Thyroid gland (tissue), 4 donors: ENCODE data around the gene ACVR1. TPM values are rescaled to one million over a fixed set of nuclear protein-coding genes. Genes with fewer than 3 reads are reported as not detected.

Experiments
- DNase-seq, 2 donors: peaks; one replicate each; pipeline ENCODE4 v3.0.0-alpha.2; 2019
- H3K27ac ChIP-seq, 3 donors: fragments of 200-600 bp; sonication (generic); 1 replicate in 2 of 3; 2 replicates in 1 of 3; pipeline ENCODE4 v1.5.1; 2016 to 2019; ENCODE audit warnings: mild to moderate bottlenecking in 1 of 3, moderate library complexity in 1 of 3
- H3K27me3 ChIP-seq: fragments of 200-600 bp; sonication (generic); one replicate; pipeline ENCODE4 v1.5.1; 2019
- H3K36me3 ChIP-seq, 2 donors: fragments of 200-600 bp; sonication (generic); one replicate each; pipeline ENCODE4 v1.5.1; 2016 to 2019
- H3K4me1 ChIP-seq, 2 donors: fragments of 200-600 bp; sonication (generic); one replicate each; pipeline ENCODE4 v1.5.1; 2017 to 2019
- H3K4me3 ChIP-seq, 3 donors: fragments of 200-600 bp; sonication (generic); replicated peaks in 1 of 3; 1 replicate in 2 of 3; 2 replicates in 1 of 3; pipeline ENCODE4 v1.5.1; 2016; ENCODE audit warnings: mild to moderate bottlenecking in 1 of 3
- H3K9me3 ChIP-seq: fragments of 200-600 bp; sonication (generic); one replicate; pipeline ENCODE4 v1.5.1; 2017
- CTCF ChIP-seq, 6 experiments: fragments of 200-600 bp in 3 of 6; fragments of 450-650 bp in 3 of 6; sonication (generic) in 3 of 6; IDR thresholded peaks; one replicate each; pipeline ENCODE4 v1.5.1; 2016 to 2019; ENCODE audit warnings: antibody characterized with exemption in 6 of 6, mild to moderate bottlenecking in 2 of 6, inconsistent platforms in 1 of 6, moderate library complexity in 1 of 6
- POLR2A ChIP-seq, 2 donors: fragments of 450-650 bp; IDR thresholded peaks; one replicate each; pipeline ENCODE4 v1.6.1; 2017; ENCODE audit warnings: antibody characterized with exemption in 2 of 2, mild to moderate bottlenecking in 2 of 2, moderate library complexity in 1 of 2
- WGBS, 2 donors: methylation state at CpG; one replicate each; pipeline ENCODE4 v1.1.5; 2017; 5-methylcytosine and 5-hydroxymethylcytosine counted together
- intact Hi-C: fragments of 100-400 bp; cut with DNase I; formaldehyde crosslinking; loops from one replicate; pipeline ENCODE4 v1.15.1; 2023
- total RNA-seq, 4 donors: library from RNA; depleted of rRNA; stranded (reverse); fragments of >200 nt; gene quantifications; one replicate each; pipeline ENCODE4 v1.2.3, GENCODE V29; 2016

The ACVR1 gene
- total RNA-seq, 4 donors from 2014 or later: 42.7 to 55.8 (median 46.3) TPM

- no peaks in the 10 kb centered on the region for H3K36me3 ChIP-seq
- DNase-seq: no peak
- 96 to 100% methylated on average over 4 of the region's 4 CpGs for WGBS, 2 donors
- no peak for TF ChIP-seq POLR2A (IDR thresholded peaks at IDR 0.05)
- TF ChIP-seq CTCF (IDR thresholded peaks at IDR 0.05): no peak
- intact Hi-C loops: no loop called here
- no peaks in the 10 kb centered on the region for H3K27me3 ChIP-seq
- H3K9me3 ChIP-seq: no peaks in the 10 kb centered on the region
- H3K4me3 ChIP-seq: no peak overlapping the region
- no peak overlapping the region for H3K27ac ChIP-seq
- H3K4me1 ChIP-seq: peaks cover 0 to 9% of the 10 kb centered on the region in 2 donors
Observed at GRCh38 chr2:157905092-157905491, 29.0 kb upstream of the ACVR1 start.

GRCh38 chr2:157903626-157904025 is 27.5 kb upstream of the ACVR1 start:
- intact Hi-C loops: no loop called here
- 81 to 96% methylated on average over 5 of the region's 5 CpGs for WGBS, 2 donors
- no peak for DNase-seq
- Histone ChIP-seq H3K4me1 (peaks cover 0 to 9% of the 10 kb centered on the region in 2 donors), H3K4me3 (no peak overlapping the region), H3K36me3 (no peaks in the 10 kb centered on the region), H3K27ac (no peak overlapping the region), H3K27me3 (no peaks in the 10 kb centered on the region), H3K9me3 (no peaks in the 10 kb centered on the region)
- TF ChIP-seq CTCF (IDR thresholded peaks at IDR 0.05) (no peak), POLR2A (IDR thresholded peaks at IDR 0.05) (no peak)

DNA sequence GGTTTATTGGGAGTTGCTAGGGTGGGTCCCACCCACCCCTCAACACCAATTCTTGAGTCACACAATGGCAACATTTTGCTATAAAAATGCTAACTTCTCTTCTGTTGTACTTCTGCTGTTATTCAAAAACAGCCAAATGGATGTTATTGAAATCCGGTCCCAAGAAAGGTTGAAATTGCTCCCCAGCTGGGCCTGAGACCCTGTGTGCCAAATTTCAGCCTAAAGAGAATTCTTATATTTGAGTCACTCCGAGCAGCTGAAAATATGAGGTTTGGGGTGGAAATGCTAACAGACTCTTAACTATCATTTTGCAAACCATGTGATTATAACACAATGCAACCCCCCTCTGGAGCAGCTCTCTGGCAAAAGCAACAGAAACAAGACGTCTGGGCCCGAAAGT is 27.0 kb upstream of the ACVR1 start:
- H3K9me3 ChIP-seq: no peaks in the 10 kb centered on the region
- no peak overlapping the region for H3K4me3 ChIP-seq
- no peak for DNase-seq
- TF ChIP-seq CTCF (IDR thresholded peaks at IDR 0.05): no peak
- TF ChIP-seq POLR2A (IDR thresholded peaks at IDR 0.05): no peak
- H3K4me1 ChIP-seq: peaks cover 0 to 13% of the 10 kb centered on the region in 2 donors
- H3K36me3 ChIP-seq: no peaks in the 10 kb centered on the region
- intact Hi-C loops: no loop called here
- WGBS, 2 donors: 78 to 82% methylated on average over 4 of the region's 4 CpGs
- H3K27ac ChIP-seq: no peak overlapping the region
- no peaks in the 10 kb centered on the region for H3K27me3 ChIP-seq

GRCh38 chr2:157902692-157903091 is 26.6 kb upstream of the ACVR1 start:
- Histone ChIP-seq H3K9me3 (no peaks in the 10 kb centered on the region), H3K27ac (no peak overlapping the region), H3K4me3 (no peak overlapping the region), H3K27me3 (no peaks in the 10 kb centered on the region), H3K4me1 (peaks cover 0 to 13% of the 10 kb centered on the region in 2 donors), H3K36me3 (no peaks in the 10 kb centered on the region)
- WGBS, 2 donors: 89 to 94% methylated on average over 1 of the region's 1 CpG
- DNase-seq: no peak
- intact Hi-C loops: no loop called here
- TF ChIP-seq POLR2A (IDR thresholded peaks at IDR 0.05) (no peak), CTCF (IDR thresholded peaks at IDR 0.05) (no peak)

DNA sequence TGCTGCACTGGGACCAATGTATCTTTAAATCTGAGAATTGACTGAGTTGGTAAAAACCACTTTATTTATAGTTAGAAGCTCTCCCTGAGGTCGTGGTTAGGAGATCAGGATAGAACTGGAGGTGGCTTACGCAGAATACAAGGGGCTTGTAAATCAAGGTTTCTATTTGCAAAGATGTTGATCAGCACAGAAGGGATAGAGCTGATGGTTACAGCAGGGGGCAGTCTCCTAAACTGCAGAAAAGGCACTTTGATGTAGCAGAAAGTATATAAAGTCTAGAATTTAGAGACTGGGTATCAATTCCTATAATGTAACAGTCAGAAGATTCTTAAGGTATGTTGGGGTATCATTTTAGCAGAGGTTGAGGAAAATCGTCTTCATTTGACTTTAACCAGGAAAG is 25.2 kb upstream of the ACVR1 start:
- WGBS, 2 donors: 66 to 69% methylated on average over 3 of the region's 3 CpGs
- Histone ChIP-seq H3K4me3 (no peak overlapping the region), H3K36me3 (no peaks in the 10 kb centered on the region), H3K9me3 (no peaks in the 10 kb centered on the region), H3K27ac (no peak overlapping the region), H3K4me1 (peaks cover 0 to 13% of the 10 kb centered on the region in 2 donors), H3K27me3 (no peaks in the 10 kb centered on the region)
- TF ChIP-seq POLR2A (IDR thresholded peaks at IDR 0.05): no peak
- no peak for TF ChIP-seq CTCF (IDR thresholded peaks at IDR 0.05)
- intact Hi-C loops: no loop called here
- DNase-seq: no peak
